ENCODE data around the gene CSMD2. TPM values are rescaled to one million over a fixed set of nuclear protein-coding genes. Genes with fewer than 3 reads are reported as not detected.

Gene CSMD2
- total RNA-seq, 1 experiment from 2014 or later: 0.22 TPM

DNA sequence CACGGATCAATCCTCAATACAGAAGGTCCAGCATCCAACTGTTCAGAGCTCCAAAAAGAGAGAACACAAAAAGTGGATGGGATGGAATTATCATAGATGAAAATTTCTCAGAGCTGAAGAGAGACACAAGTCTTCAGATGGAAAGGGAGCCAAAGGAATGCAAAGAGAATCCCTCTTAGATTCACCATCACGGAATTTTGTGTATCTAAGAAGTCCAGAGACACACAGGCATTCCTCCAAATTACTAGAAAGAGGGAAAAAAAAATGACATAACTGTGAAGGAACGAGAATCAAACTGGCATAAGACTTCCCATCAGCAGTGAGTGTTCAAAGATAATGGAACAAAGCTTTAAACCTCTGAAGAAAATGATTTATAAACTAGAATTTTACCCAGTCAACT is 591.4 kb downstream of the CSMD2 start:
- H3K79me2 ChIP-seq (ENCODE audit: insufficient read depth, low read length): no peaks in the 10 kb centered on the region
- H3K36me3 ChIP-seq (ENCODE audit: control insufficient read depth in 1 of 2, insufficient read depth in 2 of 2, low read length in 2 of 2): no peaks in the 10 kb centered on the region
- no peaks in the 10 kb centered on the region for H3K27me3 ChIP-seq (ENCODE audit: insufficient read depth, low read length)
- TF ChIP-seq TCF7L2 (IDR thresholded peaks at IDR 0.05; ENCODE audit: borderline replicate concordance, extremely low read depth, insufficient read depth, insufficient read length): no peak
- no peak for TF ChIP-seq ZFX (IDR thresholded peaks at IDR 0.05)
- TF ChIP-seq JUND (IDR thresholded peaks at IDR 0.05): no peak
- TF ChIP-seq EGR1 (IDR thresholded peaks at IDR 0.05; ENCODE audit: low read depth): no peak
- no peak for TF ChIP-seq POLR2A (IDR thresholded peaks at IDR 0.05; ENCODE audit: borderline replicate concordance, extremely low read depth, insufficient read depth, insufficient read length)
- TF ChIP-seq, protein P1, sequence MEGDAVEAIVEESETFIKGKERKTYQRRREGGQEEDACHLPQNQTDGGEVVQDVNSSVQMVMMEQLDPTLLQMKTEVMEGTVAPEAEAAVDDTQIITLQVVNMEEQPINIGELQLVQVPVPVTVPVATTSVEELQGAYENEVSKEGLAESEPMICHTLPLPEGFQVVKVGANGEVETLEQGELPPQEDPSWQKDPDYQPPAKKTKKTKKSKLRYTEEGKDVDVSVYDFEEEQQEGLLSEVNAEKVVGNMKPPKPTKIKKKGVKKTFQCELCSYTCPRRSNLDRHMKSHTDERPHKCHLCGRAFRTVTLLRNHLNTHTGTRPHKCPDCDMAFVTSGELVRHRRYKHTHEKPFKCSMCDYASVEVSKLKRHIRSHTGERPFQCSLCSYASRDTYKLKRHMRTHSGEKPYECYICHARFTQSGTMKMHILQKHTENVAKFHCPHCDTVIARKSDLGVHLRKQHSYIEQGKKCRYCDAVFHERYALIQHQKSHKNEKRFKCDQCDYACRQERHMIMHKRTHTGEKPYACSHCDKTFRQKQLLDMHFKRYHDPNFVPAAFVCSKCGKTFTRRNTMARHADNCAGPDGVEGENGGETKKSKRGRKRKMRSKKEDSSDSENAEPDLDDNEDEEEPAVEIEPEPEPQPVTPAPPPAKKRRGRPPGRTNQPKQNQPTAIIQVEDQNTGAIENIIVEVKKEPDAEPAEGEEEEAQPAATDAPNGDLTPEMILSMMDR (IDR thresholded peaks at IDR 0.05 in 2 of 3, conservative IDR thresholded peaks at IDR 0.05 in 1 of 3; ENCODE audit: borderline replicate concordance in 1 of 3, insufficient read depth in 1 of 3, low read depth in 2 of 3, low read length in 2 of 3): no peak
- TF ChIP-seq REST (IDR thresholded peaks at IDR 0.05; ENCODE audit: low read depth): no peak
- no peak for TF ChIP-seq RAD21 (IDR thresholded peaks at IDR 0.05; ENCODE audit: low read depth)
- TF ChIP-seq ZNF274 (IDR thresholded peaks at IDR 0.05; ENCODE audit: low read depth, low read length): no peak
- H3K4me1 ChIP-seq (ENCODE audit: control insufficient read depth in 1 of 2, insufficient read depth in 2 of 2, low read length in 2 of 2): no peaks in the 10 kb centered on the region
- H3K27ac ChIP-seq (ENCODE audit: low read depth, low read length): no peak overlapping the region
- ATAC-seq (no peak), DNase-seq (ENCODE audit: low read depth, low spot score) (no peak)
- no peak overlapping the region for H3K4me2 ChIP-seq (ENCODE audit: low read length)
- RAD21 ChIA-PET (ENCODE audit: low non-redundant PET in 1 of 2, low total read pairs in 2 of 2, uncharacterized antibody in 2 of 2, unreplicated experiment in 2 of 2): no interaction called here
- BruUV-seq (replicated peaks): no TSS peak
- H3K9me2 ChIP-seq (ENCODE audit: insufficient read depth): no peaks in the 10 kb centered on the region
- no peaks in the 10 kb centered on the region for H3K9me3 ChIP-seq (ENCODE audit: control insufficient read depth in 1 of 2, insufficient read depth in 1 of 2, low read depth in 1 of 2, low read length in 2 of 2)
- no peak overlapping the region for H2AFZ ChIP-seq (ENCODE audit: low read depth, low read length, poor library complexity, severe bottlenecking)
- CTCF ChIA-PET: no interaction called here
- POLR2A ChIA-PET: no interaction called here
- no peak overlapping the region for H3K9ac ChIP-seq (ENCODE audit: low read length)
- intact Hi-C loops (cut with micrococcal nuclease): no loop called here
- H4K20me1 ChIP-seq (ENCODE audit: insufficient read depth): no peaks in the 10 kb centered on the region
- H3K4me3 ChIP-seq (replicated peaks in 1 of 2; ENCODE audit: low read depth in 1 of 2, low read length in 2 of 2): no peak overlapping the region
